Measurements from ENCODE around the gene KCNK13.

The KCNK13 gene

DNA sequence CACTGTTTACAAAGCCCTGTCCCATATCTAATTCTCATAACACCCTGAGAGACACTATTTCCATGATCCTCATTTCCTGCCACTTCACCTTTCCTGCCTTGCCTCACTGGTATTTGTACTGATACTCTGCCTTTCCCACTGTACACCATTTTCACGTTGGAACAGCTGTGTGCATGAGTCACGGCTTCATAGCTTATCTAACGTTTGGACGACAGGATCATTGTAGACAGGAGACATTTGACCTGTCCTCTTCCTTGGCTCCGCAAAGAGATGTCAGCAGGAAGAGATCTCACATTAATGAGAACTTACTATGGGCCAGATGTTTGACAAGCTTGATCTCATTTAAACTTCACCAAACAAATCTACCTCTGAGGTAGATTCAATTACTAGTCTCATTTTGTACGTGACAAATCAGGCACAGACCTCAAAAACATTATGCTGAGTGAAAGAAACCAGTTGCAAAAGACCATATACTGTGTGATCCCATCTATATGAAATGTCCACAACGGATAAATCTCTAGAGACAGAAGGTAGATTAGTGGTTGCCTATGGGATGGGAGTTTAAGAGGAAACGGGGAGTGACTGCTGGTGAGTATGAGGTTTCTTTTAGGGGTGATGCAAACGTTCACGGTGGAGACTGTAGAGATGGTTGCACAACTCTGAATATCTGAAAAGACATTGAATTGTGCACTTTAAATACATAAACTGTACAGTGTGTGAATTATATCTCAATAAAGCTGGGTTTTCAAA, 71.2 kb downstream of the KCNK13 start:
- DNase-seq (ENCODE audit: low read depth) = no peak

DNA sequence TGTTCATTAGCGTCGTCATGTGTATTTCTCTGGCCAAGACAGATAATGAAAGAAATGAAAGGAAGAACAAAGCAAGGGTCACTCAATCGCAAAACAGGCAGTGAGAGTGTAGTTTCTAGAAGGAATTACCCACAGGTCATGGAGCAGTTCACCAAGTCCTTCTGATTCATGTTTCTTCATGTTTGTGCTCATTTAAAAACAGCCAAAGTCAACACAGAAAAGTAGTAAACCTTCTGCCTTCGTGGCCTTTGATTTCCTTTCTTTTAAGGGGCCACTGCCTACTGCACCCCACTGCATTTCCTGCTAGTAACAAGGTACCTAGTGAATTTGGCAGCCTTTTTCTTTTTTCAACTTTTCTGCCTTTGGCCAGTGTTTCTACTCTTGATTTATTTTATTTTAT, 75.1 kb downstream of the KCNK13 start:
- DNase-seq (ENCODE audit: low read depth) = no peak

DNA sequence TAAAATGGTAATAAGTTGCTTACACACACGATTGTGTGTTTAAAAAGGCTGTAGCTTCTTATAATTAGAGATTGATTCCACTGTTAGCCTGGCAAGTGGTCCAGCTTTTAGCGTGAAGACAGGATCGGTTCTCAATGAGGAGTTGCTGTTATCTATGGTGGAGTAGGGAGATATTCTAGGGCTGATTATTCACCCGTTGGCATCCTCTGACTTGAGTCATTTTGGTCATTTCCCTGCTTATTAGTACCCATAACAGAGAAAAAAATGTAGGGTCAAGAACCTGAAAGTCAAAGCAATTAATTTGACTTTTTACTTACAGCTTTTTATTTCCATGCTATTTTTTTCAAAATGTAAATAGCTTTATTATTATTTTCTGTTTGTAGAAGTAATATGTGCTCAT, 76.0 kb downstream of the KCNK13 start:
- no peak for DNase-seq (ENCODE audit: low read depth)

DNA sequence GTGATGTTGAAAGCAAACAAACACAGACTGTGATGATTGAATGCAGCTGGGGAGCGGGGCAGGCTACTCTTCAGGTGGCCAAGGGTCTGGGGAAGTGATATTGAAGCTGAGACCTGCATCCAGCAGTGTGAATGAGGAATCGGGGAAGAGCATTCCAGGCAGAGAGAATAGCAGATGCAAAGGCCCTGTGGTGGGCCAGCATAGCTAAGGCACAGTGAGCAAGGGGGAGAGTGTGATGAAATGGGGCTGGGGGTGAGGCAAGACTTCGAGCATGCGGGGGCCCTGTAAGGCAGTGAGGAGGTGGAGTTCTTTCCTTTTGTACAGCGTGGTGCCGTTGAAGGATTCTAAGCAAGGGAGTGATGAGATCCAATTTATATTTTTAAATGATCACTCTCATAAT, 77.4 kb downstream of the KCNK13 start:
- no peak for DNase-seq (ENCODE audit: low read depth)

DNA sequence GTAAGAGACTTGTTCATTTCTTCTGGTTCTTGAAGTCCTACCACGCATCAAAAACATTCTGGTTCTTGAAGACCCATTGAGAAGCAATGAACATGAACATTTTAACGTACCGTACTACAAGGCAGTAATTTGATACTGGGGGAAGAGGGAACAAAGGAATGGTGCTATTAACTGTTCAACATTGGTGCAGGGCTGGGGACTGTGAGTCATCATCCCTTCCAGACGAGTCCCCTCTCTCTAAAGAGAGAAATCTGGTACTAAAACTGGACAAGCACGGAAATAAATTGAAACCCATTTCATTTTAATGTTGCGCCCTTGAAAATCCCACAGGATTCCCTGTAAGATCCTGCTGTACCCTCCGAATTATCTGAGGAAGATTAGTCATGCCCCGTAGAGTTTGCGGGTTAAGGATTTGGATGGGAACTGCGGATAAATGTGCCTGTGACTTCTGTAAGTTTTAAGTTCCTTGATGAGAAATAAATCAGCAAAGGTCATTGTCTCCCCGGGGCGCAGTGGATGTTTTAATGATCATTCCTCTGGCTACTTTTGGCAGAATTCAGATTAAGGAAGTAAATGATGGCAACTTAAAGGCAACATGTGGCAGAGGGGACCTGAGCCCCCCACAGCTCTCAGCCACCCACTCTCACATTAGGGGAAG, 78.6 kb downstream of the KCNK13 start:
- no peak for DNase-seq (ENCODE audit: low read depth)

DNA sequence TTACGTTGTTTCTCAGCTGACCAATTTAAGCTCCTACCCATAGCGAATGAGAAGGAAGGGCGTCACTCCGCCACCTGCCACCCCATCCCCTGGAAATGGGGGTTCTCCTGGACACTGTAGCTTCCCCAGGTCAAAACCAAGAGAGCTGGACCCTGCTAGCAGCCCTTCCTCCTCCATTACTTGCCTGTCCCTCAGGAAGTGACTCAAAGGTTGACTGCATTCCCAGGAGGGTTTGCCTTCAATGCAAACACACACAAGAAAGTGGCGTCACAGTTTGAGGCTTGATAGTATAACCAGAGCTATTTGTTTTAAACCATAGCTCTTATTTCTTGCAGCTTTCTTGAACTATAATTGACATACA, 79.1 kb downstream of the KCNK13 start:
- DNase-seq (ENCODE audit: low read depth) = no peak

DNA sequence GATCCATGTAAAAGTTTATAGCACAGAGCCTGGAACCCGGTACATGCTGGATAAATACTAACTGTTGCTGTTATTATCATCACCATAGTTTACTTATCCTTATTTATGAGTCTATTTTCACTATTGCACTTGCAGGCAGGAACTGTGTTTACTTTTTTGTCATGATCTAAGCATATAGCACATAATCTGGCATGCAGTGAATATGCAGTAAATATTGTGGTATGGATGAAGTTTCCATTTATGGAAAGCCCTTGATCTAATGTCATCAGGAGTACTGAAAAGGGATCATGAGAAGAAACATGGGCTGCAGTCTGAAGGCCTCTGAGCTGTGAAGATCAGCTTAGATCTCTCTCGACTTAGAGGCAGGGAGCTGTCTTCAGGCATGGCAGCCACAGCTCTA, 91.6 kb downstream of the KCNK13 start:
- DNase-seq (ENCODE audit: low read depth) = no peak

DNA sequence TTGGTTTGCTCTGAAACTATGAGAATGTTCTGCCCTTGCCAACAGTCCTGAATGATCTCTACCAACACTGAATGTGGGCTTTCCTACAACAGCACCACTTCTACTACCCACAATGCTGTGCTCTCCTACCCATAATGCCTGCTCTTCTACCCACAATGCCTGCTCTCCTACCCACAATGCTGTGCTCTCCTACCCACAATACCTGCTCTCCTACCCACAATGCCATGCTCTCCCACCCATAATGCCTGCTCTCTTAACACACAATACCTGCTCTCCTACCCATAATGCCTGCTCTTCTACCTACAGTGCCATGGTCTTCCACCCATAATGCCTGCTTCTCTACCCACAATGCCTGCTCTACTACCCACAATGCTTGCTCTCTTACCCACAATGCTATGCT, 92.3 kb downstream of the KCNK13 start:
- DNase-seq (ENCODE audit: low read depth) = no peak

DNA sequence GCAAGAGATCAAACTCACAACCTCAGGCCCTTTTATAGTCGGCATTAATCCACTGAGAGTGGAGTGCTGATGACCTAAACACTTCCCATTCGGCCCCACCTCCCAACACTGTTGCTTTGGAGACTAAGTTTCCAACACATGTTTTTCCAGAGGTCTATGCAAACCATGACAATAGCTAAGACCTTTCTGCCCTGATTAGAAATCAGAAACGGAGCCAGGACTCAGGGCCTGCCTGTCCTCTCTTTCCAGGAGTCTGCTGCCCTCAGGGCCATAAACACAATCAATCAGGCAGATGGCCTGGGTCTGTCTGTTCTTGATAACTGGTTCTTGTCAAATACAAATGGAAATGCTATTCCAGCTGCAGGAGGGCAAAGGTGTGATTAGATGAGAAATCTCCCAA, 97.4 kb downstream of the KCNK13 start:
- no peak for DNase-seq (ENCODE audit: low read depth)

DNA sequence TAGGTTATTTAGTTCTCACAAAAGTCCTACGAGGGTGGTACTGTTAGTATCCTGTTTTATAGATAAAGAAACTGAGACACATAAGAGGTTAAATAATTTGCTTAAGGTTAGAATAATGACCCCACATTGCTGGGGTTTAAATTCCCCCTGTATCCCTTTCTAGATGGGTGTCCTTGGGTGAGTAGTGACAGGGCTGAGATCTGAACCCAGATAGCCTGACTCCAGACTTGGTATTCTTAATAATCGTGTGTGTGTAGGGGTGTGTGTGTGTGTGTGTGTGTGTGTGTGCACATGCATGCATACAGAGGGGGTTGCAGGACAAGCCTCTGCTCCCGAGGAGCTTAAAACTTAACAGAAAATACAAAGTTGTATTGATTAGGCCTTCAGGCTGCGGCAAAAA, 97.9 kb downstream of the KCNK13 start:
- no peak for DNase-seq (ENCODE audit: low read depth)

DNA sequence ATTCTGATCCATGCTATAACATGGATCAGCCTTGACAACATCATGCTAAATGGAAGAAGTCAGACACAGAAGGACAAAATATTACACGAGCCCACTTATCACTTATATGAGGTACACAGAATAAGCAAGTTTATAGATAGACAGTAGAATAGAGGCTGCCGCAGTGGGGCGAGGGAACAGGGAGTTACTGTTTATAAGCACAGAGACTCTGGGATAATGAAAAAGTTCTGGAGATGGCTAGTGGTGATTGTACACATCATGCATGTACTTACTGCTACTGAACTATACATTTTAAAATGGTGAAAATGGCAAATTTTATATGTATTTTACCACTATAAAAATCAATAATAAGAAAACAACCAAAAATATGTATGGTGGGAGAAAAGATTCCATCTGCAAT, 99.3 kb downstream of the KCNK13 start:
- no peak for DNase-seq (ENCODE audit: low read depth)

DNA sequence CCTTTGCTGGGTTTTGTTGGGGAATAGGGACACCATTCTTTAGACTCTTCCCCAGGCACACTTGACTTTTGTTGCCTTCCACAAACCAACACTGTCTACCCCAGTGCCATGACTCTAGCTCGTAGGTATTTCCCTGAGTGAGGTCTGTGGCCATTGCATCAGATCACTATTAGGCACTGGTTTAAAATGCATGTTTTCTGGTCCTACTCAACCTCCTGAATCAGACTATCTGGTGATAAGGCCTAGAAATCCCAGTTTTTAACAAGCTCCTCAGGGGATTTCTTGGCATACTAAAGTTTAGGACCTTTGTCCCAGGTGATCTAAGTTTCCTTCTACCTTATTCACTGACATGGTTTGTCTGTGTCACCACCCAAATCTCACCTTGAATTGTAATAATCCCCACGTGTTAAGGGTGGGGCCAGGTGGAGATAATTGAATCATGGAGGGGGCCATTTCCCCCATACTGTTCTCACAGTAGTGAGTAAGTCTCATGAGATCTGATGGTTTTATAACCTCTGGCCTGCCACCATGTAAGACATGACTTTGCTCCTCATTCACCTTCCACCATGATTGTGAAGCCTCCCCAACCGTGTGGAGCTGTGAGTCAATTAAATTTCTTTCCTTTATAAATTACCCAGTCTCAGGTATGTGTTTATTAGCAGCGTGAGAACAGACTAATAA, 106.8 kb downstream of the KCNK13 start:
- no peak for DNase-seq (ENCODE audit: low read depth)

DNA sequence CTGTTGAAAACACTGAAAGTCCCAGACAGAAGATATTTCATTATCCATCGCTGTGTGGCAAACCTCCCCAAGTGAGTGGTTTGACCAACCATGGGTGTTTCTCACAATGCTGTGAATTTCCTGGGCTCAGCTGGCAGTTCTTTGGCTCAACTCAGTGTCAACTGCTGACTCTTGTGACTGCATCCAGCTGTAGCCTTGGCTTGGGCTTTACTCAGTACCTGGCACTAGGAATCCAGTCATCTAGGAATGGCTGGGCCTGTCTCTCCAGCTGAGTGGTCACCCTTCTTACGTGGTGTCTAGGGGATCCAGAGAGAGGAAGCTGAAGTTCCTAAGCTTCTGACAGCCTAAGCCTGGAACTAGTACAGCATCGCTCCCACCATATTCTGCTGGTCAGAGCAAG, 113.8 kb downstream of the KCNK13 start:
- DNase-seq (ENCODE audit: low read depth) = no peak

DNA sequence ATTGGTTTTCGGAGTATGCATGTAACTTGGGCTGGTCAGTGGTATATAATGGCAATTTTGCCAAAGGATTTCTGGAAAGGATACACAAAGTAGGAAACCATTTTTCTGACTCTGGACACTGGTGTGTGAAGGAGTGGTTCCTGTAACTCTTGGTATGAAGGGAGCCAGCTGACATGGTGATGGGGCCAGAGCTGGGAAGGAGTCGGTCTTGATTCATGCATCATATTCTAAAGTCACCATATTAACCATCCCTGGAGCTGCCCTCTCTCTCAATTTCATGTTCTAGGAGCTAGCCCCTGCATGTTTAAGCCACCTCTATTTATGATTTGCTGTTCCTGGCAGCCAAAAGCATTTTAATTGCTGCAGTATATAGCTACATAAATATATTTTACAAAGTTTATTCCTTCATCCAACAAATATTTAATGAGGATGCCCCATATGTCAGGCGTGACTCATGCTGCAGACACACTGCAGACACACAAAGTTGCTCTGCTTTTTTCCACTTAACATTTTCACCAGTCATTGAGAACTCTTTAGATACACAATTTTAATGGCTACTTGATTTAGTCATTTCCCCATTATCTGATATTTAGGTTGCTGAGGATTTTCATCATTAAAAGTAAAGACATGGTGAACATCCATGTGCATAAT, 115.9 kb downstream of the KCNK13 start:
- no peak for DNase-seq (ENCODE audit: low read depth)

DNA sequence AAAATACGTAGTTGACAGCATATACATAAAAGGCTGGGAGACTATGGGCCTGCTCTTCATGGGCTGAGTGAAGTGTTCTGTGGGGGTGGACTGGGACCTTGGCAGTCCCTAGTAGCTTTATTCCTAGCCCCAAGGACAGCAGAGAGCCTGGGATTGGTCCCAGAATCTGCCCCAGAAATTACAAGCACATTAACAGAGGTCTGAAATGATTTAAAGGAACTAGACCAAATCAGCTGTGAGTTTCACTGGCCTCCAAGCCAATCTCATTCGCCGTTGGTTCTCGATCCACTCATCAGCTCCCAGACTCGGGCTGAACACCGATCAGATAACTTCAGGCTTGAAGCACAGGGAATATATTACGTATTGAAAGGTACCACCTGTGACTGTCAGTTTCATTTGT, 117.6 kb downstream of the KCNK13 start:
- DNase-seq (ENCODE audit: low read depth) = no peak

DNA sequence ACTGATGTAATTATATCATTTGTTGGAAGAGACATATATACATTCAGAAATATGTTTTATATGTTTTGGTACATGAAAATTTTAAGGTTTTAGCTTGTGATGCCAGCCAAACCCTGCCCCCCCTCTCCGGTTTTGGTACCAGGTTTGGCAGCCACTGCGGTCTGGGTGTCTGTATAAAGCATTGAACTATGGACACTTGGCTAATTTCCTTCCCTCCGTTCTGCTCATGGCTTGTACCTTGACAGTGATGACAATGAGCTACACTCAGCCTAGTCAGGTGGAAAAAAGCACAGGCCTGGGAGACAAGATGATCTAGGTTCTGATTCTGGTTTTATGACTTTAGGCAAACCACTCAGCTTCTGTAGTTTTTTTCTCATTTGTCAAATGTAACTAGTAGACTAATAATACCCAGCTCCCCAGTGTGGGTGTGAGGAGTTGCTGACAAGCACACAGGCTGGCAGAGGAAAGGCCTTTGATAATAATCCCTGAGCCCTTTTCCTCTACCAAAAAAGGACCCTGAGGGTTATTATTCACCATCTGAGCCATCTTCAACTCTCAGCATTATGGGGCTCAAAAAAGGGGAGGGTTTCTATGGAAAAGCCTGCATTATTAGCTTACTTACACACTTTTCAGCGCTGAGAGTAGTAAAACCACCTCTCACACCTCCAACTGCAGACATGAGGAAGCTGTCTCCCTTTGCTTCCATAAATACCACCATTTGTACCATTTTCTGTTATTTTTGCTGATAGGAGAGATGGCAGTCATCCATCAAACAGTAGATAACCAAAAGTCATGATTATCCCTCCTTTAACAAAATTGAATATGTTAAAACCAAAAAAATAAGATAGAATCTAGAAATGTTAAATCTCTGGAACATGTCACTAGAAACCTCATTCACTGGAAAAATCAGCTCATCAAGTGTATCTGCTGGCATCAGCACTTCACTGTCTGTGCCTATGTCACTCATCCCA, 118.3 kb downstream of the KCNK13 start:
- no peak for DNase-seq (ENCODE audit: low read depth)

DNA sequence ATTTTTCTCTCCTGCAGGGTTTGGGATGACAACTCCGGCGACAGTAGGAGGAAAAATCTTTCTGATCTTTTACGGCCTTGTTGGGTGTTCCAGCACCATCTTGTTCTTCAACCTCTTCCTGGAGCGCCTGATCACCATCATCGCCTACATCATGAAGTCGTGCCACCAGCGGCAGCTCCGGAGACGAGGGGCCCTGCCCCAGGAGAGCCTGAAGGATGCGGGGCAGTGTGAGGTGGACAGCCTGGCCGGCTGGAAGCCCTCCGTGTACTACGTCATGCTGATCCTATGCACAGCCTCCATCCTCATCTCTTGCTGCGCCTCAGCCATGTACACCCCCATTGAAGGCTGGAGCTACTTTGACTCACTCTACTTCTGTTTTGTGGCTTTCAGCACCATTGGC, 122.3 kb downstream of the KCNK13 start:
- no peak for DNase-seq (ENCODE audit: low read depth)

DNA sequence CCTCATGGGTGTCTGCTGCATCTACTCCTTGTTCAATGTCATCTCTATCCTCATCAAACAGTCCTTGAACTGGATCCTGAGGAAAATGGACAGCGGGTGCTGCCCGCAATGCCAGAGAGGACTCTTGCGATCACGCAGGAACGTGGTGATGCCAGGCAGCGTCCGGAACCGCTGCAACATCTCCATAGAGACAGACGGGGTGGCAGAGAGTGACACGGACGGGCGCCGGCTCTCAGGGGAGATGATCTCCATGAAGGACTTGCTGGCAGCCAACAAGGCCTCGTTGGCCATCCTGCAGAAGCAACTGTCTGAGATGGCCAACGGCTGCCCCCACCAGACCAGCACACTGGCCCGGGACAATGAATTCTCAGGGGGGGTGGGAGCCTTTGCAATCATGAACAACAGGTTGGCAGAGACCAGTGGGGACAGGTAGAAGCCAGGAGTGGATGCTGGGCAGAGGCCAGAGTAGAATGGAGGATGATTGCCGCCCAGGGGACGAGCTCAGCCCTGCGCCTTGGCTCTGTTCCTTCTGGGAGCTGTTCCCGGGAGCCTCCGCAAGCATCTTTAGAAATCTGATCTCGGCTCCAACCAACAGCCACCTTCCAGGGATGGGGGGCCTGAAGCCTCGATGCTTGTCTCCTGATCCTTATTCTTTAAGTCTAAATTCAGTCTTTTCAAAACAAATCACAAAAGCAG, 122.9 kb downstream of the KCNK13 start:
- no peak for DNase-seq (ENCODE audit: low read depth)

DNA sequence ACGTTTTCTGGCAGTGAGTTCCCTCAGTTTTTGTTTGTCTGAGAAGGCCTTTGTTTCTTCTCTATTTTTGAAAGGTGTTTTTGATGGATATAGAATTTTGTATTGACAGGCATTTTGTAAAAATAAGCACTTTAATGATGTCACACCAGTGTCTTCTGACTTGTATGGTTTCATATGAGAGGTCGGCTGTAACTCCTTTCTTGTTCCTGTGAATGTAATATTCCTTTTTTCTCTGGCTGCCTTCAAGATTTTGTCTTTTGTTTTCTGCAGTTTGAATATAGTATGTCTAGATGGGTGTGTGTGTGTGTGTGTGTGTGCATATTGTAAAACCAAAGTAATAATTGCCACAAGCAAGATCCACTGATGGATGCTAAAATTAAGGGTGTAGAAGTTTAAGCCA, 126.8 kb downstream of the KCNK13 start:
- DNase-seq (ENCODE audit: low read depth) = no peak

DNA sequence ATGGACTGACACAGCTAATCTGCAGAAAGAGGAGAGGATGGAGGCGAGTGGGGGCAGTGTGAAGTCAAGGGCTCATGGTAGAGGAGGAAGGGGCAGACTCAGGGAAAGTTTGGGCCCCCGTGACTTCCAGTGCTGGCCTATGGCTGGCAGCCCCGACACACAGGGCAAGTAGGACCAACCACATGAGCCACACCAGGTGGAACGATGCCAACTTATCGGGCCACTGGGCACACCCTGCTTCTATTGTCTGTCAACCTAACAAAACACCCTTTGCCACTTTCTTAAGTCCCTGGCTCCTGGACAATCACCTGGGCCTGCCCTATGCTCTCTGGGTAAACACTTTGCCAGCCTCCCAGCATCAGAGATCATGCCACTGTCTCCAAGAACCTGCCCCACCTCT, 129.4 kb downstream of the KCNK13 start:
- no peak for DNase-seq (ENCODE audit: low read depth)

DNA sequence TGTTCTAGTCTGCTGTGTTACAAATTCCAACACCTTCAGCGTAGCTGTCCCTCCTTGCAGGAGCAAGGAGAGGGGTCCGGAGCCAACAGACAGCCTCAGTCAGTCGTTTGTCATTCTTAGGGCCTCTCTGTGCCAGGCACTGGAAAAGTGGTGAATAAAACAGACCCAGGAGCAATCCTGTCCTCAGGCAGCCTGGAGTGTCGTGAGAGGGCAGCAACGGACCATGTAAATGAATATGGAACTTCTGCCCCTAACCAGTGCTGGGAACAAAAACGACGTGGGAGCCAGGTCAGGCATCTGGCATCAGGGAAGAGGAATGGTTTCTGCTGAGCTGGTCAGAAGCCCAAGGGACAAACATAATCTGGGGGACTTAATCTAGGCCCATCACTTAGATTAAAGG, 129.8 kb downstream of the KCNK13 start:
- DNase-seq (ENCODE audit: low read depth) = no peak

All from activated T-cell treated with anti-CD3 and anti-CD28 coated beads for 48 hours (primary cell).